Right lung (tissue), 5 donors: ENCODE data around the gene EXOSC7. TPM values are rescaled to one million over a fixed set of nuclear protein-coding genes. Genes with fewer than 3 reads are reported as not detected.

Experiments
- DNase-seq, 2 donors: peaks; one replicate each; pipeline ENCODE4 v3.0.0-alpha.2; 2013
- polyA plus RNA-seq, 5 donors: library from polyadenylated mRNA; unstranded; fragments of 120-200 nt; gene quantifications; one replicate each; pipeline versions ENCODE4 v1.2.1 to v1.2.3, GENCODE V29; 2013; ENCODE audit warnings: inconsistent platforms in 1 of 5, low replicate concordance in 1 of 5; ENCODE audit not compliant: insufficient read length in 5 of 5, insufficient read depth in 1 of 5

EXOSC7 gene
- polyA plus RNA-seq, 5 donors, result 55.4 to 77.9 (median 63.1) TPM

DNA sequence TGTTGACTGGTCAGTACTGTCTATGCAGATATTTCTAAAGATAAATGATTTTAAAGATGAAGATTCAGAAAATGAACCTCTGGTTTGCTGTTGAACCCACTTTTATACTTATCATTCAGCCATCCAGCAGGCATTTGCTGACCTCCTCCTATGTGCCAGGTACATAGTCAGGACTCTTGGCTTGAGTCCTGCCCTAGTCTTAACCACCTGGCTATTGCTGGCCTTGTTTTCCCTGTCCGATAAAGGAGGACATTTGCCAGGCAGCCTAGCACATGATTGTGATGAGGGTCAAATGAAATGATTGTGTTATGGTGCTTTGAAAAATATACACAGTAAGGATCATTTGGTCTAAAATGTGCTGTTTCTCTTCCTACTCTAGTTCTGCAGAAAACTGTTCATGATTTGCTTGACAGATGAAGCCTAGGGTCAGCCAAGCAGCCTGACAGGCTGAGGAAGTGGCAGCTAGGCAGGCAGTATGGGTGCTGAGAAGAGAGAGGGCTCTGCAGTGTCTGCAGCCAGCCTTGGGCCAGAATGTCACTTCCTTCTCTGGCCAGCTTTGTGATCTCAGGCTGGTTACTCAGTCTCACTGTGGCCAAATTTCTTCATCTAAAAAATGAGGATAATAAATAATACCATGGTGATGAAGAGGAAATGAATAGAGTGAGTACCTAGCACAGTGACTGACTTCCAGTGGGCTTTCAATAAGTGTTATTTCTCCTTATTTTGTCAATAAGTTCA, 13.8 kb downstream of the EXOSC7 start:
- DNase-seq, result no peak

DNA sequence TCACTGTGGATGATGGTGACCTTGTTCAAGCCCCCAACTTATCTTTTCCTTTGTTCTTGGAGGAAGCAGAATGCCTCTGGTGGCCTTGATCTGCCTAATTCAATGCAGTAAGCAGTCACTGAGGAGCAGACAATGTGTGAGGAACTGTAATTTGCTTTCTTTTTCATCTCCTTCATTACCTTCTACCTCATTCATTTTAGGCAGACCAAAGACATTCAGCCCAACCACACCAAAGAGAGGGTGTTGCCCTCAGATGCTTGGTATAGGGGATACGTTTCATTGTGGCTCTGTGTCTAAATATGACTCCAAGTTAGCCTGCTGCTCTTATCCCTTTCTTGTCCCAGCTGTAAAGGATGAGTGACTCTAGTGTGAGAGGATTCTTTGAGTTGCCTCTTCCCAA, 15.3 kb downstream of the EXOSC7 start:
- DNase-seq, result no peak

DNA sequence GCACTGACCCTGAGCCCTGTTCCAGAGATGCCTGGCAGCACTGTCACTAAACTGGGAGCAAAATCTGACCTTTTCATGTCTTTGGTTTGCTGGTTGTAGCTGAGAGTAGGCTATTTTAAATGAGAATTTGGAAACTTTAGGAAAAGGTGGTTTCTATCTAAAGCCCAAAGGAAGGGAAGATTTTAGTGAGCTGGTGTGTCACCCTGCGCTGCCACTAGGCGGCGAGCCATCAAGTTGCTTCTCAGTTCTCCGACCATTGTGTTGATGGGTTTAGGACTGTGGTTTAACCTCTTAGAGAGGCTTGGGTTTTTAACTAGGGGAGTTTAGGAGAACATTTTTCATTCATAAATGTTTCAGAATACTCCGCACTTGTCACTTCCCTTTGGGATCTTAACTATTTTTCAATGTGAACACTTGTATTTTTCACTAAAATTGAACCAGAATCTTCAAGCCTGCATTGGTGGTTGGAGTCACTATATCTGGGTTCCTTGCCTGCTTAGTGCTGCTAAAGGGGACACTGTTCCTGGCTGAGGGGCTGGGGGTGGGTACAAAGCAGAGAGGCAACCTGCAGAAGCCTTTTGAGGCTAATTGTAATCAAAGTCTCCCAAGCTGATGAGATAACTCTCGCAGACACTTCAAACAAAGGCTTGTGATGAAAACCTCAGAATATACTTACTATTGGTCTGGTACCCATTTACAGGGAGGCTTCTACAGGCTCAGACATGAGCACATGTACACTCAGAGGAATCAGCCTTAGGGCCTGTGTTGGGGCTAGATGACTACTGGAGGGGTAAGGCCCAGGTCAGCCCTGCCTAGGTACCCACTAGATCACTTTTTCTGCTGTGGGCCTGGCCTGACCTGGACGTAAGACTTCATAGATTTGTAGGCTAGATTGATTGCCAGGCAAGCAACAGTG, 16.8 kb downstream of the EXOSC7 start:
- no peak for DNase-seq

DNA sequence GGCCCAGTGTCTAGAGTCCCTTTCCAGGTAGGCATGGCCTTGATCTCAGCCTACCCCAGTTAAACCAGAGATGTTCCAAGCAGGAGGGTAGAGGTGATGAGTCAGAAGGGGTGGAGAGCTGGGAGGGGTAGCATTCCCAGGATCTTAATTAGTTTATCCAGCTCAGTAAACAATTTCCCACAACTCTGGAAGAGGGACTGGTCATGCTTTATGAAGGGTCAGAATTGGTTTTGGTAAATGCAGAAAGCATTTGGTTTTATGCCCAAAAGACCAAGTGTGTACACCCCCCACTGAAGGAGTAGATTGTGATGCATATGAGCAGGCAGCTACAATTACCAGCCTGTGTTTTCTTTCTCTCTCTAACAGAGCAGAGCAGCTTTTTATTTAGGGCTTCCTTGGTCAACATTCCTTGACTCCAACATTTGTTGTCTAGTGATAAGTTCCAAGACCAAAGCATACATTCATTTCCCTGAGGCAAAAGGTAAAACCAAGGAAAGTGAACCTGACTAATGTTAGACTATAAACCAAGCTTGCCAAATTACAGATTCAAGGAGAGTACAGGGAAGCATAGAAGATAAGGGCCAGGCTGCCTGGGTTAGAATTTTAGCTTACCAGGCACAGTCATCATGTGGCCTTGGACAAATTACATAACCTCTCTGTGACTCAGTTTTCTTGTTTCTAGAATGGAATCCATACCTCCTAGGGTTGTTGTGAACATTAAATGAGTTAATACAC, 17.6 kb downstream of the EXOSC7 start:
- DNase-seq, result no peak

DNA sequence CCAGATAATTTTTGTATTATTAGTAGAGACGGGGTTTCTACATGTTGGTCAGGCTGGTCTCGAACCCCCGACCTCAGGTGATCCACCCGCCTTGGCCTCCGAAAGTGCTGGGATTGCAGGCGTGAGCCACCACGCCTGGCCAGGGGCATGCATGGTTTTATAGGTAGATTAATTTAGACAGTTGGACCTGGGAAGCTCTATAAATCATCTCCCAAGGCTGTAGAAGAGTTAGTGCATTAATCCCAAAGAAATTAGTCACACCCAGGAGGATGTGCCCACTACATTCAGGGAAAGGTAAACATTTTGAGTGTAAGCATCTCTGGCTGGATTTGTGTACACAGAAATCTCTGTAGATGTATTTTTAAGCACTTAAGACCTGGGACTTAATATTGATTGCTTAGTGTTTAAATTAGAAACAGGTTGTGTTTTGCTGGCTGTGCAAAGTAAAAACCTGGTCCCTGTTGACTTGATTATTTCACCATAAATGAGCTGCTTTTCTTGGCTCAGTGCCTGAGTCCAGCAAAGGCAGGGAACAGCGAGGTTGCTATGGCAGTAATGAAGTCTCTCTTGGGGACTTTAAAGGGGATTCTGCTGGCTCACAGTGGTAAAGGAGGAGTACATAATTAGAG, 19.2 kb downstream of the EXOSC7 start:
- peak; percentile 70 to 74 for DNase-seq

DNA sequence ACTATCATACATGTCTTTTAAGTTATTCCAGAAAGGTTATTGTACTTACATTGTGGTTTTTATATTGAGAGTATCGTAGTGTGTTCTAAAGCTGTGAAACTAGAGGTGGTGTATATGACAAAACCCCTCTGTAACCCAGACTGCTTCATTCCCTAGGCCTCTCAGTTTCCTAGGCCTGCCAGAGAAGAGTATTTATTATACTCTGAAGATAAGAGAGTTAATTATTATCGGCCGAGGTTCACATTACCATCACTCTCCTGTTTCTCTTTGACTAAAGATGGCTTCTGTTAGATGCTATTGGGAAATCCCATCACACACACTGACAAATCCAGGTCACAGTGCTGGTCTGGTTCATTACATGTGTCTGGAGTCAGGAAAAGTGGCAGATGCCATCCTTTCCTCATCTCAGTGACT, 20.5 kb downstream of the EXOSC7 start:
- DNase-seq, result no peak

DNA sequence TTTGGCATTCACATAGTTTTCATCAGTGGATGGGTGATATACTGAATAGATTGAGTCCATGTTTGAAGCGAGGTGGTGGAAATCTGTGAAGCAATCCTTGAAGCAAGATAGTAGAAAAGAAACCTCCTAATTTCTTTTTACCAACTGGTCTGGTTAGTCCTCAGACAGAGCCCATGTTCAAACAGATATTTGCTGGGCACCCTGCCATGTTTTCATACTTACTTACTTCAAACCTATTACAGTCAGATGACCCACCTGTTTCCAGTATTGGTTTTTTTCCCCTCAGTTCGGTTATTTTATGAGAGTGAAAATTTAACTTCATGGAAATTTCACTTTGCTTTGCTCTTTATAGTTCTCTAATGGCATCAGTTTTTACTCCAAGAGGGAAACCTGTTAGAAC, 23.7 kb downstream of the EXOSC7 start:
- DNase-seq, result no peak

DNA sequence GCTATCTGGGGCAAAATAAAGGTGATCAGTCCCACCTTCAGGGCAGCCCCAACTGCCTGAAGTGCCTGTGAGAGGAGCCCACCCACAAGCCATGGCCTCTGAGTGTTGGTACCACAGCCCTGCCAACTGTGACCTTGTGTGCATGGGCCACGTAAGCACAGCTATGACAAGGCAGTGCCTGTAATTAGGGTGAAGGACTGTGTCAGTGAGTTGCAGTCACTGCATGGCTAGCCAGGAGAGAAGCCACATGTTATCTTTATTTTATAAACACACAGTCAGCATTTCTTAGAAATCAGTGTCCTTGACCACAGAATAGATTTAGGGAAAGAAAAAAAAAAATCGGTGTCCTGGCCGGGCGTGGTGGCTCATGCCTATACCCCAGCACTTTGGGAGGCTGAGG, 24.8 kb downstream of the EXOSC7 start:
- DNase-seq, result no peak

DNA sequence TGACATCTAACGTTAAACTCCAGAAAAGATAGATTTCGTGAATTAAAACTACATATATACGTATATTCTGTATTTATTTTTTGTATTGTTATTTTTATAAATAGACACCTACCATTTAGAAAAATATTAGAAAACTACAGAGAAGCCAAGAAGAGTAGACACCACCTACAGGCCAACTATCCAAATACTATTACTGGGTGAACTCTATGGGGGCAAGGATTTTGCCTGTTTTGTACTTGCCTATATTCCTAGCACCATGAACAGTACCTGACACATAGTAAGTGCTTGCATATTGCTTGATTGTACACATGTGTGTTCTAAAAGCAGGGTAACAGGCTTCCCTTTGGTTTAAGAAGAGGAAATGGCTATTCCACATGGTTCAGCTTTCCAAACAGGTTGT, 25.7 kb downstream of the EXOSC7 start:
- DNase-seq, result no peak

DNA sequence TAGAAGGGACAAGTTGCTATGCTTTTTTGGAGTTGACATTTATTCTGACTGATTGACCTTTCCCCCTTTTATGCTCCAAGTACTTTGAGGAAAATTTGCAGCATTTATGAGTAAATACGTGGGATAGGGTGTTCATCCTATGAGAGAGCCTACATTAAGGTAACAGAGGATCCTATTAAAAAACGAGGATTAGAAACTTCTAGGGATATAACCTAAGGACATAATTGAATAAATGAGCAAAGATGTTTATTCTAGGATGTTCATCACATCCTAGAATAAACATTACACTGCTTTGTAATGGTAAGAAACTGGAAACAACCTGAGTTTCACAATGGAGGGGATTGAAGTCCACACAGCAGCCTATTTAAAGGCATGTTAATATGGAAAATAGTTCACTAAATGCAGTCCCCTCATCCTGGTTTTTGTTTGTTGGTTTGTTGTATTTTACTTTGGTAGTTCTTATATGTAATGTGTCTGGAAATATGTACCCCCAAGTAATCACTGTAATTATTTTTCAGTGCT, 26.2 kb downstream of the EXOSC7 start:
- DNase-seq, result no peak

DNA sequence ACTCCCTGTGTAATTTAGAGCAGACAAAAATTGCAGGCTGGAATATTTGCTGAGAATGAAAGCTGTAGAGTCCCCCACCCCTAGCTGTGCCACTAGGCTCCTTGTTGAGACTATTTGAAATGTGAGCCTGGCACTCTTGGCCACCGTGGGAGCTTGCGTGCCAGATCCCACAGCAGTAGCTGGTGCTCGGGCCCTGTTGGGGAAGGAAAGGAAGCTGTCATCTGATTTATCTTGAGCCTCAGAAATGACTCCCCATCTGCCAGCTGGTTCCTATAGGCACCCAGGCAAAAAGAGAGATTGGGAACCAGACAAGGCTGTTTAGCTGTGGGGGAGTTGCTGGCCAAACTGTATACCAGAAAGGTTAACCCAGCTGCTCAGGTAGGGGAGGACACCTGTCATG, 26.7 kb downstream of the EXOSC7 start:
- no peak for DNase-seq

DNA sequence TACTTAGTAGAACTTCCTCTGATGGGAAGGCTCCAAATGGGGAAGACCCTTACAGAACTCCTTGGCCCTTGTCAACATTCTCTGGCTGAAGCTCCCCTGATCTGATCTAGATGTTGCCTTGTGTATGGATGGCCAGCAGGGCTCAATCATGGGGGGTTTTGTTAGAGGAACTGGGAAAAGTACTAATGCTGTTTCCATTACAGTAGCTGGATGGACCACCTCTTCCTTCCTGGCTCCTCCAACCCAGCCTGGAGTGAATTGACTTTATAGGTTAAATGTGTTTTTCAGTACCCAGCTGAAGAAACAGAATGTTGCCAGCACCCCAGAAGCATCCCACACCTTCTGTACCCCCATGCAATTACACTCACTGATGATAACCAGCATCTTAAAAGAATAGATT, 27.4 kb downstream of the EXOSC7 start:
- DNase-seq, result no peak

DNA sequence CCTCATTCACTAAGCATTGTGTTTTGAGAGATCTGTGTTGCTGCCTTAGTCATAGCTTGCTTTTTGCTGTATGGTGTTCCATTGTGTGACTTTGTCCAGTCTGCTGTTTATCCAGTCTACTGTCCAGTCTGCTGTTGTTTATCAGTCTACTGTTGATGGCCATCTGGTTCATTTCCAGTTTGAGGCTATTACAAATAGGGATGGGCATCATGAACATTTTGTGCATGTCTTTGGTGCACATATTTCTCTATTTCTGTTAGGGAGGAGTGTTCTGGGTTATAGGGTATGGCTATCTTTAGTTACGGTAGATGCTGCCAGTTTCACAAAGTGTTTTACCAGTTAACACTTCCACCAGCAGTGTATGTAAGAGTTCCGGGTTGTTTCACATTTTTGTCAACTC, 27.8 kb downstream of the EXOSC7 start:
- no peak for DNase-seq

DNA sequence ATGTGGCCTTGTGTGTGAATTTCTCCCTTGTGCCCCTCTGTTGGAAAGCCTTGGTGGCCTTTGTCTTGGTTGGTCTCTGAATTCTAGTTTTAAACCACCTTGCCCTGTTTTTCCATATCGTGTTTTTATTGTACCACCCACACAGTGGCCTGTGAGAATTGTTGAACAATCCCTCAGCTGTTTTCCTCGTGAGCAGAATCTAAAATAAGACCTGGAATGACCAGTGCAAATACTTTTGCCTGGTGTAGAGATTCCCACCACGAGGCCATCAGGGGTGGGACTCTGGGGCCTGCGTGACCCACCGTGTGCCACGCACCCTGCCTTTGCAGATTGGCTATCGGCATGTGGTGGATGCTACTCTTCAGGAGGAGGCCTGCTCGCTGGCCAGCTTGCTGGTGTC, 31.0 kb downstream of the EXOSC7 start:
- DNase-seq, result no peak

DNA sequence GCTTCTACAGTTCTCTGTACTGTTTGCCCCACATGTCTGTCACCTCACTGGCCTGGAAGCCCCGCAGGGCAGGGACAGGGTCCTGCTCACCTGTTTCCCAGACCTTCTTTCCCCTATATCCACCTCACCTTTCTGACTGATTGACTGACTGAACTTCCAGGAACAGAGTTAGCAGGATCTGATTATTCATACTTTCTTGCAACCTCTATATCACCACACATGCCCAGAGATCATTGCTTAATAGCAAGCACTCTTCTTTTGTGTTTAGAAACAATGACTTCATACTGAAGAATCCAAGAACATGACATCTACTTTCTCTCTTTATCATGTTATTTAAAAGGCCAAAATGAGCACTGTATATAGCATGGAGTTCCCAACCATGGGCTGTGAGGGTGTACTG, 32.1 kb downstream of the EXOSC7 start:
- no peak for DNase-seq

DNA sequence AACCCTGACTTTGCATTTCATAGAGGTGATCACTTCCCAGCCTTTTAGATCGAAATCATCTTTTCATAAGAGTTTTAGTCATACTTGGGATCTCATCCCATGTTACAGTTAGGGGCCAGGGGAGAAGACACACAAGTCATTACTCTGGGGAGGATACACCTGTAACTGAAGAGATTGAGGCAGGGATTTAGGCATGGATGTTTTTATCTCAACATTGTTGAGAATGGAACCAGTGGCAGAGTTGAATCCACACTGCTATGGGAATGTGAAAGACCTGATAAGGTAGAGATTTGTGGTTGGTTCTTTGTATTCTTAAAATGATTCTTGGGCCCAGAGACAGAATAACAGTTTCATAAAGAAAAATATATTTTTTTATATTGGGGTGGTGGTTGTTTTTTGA, 33.8 kb downstream of the EXOSC7 start:
- no peak for DNase-seq

DNA sequence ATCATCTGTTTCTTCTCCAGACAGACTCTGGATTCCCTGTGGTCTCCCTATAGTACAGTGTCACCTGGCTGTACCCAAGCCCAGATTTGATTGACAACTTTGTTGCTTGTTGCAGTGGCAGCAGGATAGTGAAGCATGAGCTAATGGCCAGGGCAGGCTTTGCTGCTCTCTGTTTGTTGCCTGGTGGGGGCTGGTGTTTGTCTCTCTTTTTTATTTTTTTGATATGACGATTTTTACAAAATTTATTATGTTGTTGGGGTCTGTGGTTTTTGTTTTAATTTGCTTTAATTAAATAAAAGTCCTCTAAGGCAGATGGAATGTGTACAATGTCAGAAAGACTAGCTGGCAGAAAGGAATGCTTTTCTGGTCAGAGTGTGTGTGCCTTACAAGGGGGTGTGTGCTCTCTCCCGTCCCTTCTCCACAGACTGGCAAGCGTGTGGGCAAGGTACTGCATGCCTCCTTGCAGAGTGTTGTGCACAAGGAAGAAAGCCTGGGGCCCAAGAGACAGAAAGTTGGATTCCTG, 34.8 kb downstream of the EXOSC7 start:
- no peak for DNase-seq

DNA sequence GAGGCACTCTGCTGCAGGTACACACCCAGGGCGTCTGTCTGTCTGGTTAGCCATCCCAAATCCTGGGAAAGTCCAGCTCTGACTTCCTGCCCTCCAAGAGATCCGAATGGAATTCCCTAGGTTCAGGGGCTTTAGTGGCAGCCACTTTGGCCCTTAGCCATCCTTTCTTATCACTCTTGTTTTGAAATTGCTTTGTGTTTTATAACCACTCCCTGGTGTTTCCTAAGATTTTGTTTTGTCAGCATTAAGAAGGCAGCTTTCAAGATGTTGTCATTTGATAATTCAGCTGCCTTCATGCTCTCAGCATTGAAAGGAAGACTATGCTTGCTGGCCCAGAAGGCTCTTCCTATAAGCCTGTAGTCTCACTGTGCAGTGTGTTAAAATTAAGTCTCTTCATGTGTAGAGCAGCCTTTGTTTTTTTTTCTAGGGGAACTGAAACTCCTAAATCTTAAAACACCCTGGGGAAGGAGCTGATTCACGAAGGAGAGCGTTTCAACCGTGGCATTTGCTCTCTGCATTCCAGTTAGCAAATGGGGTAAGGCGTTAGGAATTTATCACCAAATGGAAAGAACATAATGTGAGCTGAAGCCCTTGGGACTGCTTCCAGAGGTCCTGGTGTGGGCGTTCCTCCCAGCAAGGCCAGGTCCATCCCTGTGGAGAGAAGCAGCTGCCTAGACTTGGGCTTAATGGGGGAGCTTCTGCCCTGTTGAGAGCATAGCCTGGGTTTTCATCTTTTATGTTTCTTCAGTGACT, 35.9 kb downstream of the EXOSC7 start:
- peak; percentile 56 to 64 for DNase-seq

DNA sequence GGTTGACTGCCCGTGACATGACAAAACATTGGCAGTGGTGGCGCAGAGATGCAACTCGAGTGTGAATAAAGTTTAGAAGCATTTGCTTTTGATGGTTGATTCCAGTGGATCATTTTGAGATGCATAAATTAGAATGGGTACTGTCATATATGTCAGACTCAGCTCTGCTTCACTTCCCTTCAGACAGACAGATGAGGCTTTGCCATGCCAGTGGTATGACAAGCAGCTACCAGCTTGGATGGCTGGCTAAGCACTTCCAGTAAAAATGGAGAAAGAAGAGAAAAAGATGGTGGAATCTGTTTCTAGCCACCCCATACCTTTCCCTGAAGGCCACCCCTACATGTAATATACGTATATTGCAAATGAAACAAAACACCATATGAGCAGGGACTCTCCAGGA, 36.5 kb downstream of the EXOSC7 start:
- no peak for DNase-seq

DNA sequence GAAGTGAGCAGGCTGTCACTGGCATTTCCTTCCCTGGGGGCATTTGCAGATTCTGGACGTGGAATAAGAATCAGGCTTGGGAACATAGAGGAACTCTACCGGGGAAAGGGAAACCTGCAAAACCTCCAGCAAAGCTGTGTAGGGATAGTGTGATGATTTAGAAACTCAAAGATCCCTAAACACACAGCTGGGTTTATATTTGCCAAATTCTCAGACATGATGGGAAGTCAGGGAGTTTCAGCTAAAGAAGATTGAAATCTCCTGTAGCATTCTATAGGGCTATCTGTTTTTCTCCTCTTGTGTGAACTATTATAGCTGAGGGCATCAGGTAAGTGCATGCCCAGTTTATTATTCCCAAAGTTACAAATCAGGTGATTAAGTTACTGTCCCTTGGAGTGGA, 40.9 kb downstream of the EXOSC7 start:
- no peak for DNase-seq

DNA sequence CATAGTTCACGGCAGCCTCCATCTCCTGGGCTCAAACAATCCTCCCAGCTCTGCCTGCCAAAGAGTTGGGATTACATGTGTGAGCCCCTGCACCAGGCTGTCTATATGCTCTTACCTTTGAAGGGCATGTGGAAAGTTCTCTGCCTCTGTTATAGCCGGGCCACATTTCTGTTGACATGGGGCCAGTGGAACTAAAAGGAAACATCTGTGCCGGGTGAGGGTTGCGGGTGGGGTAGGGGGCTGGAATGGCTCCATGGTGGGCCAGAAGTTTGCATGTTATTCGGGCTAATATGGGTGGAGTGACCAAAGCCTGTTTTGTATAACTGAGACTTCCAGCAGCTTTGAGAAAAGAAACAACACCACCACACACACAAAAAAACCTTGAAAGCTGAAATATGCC, 41.8 kb downstream of the EXOSC7 start:
- no peak for DNase-seq
